ENCODE measurements around the gene CTNNAL1.
"Not testable (repeated sequence)": the region's sequence is repeated elsewhere in the genome, so short reads cannot be mapped to it uniquely, and the experiment has no call there.

CTNNAL1 gene

GRCh38 chr9:108980893-108981292, 32.4 kb downstream of the CTNNAL1 start:
- no peak for DNase-seq

GRCh38 chr9:108978205-108978604, 35.1 kb downstream of the CTNNAL1 start:
- no peak for DNase-seq

GRCh38 chr9:108973895-108974294, 39.4 kb downstream of the CTNNAL1 start:
- DNase-seq, result no peak

GRCh38 chr9:108972626-108973209, 40.6 kb downstream of the CTNNAL1 start:
- no peak for DNase-seq

GRCh38 chr9:108972186-108972585, 41.1 kb downstream of the CTNNAL1 start:
- no peak for DNase-seq

- DNase-seq, result not testable (repeated sequence)
These were observed 41.9 kb downstream of the CTNNAL1 start for GRCh38 chr9:108971392-108971791.

GRCh38 chr9:108967916-108968315, 45.4 kb downstream of the CTNNAL1 start:
- no peak for DNase-seq

- DNase-seq, result no peak
These were observed 49.7 kb downstream of the CTNNAL1 start for GRCh38 chr9:108963459-108964143.

- no peak for DNase-seq
These were observed 52.1 kb downstream of the CTNNAL1 start for GRCh38 chr9:108961151-108961550.

DNA sequence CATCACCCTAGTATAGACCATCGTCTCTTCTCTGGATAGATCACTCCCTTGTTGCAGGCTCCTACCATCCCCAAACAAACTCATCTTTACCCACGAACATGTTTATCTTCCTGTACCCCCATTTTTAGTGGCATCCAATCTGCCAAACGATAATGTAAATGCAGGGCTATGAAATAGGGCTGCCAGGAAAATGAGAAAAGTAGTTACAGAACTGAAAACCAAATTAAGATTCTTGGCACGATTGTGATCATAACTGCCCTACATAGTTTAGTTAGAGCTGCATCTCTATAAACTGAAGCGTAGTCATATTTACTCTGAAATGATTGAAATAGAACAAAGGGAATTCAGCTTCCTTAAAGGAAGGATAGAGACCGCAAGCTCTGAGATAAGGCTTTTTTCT, 53.0 kb downstream of the CTNNAL1 start:
- no peak for DNase-seq

DNA sequence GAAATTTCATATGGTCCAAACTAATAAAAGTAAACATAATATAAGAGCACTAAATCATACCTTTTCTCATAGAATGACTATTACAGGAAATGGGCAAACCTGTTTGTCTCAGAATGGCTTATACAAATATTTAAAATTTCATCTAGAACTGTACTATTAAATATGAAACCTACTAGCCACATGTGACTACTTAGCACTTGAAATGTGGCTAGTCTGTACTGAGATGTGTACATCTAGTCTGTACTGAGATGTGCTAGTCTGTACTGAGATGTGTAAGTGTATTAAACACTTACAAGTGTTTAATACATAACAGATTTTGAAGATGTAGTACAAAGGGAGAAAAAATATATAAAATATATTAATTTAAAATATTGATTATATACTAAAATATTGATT, 56.7 kb downstream of the CTNNAL1 start:
- DNase-seq, result no peak

DNA sequence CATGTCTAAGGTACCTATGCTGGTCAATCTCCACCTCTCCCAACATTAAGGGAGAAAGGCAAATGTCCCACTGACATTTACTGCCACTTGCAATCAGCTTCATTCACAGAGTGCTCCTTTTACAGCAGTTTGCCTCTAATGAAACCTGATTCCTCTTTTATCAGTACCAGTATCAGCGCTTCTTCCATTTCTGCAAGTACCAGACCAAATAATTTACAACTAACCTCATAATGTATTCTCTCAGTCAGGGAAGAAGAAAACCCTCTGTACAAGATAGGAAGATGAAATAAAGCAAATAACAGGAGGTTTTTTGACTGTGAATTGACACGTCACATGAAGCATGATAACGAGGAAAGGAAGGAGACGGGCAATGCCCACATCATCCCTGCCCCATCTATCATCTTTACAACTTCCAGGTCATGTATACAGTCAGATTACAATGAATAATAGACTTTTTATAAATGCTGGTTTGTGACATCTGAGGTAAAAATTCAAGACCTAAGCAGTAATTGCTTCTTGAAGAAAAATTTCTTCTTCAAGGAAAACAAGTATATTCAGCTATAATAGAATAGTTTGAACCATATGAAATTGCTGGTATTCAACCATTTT, 57.2 kb downstream of the CTNNAL1 start:
- no peak for DNase-seq

- peak in 1 of 2 donors; percentile 38 for DNase-seq
These were observed 59.2 kb downstream of the CTNNAL1 start for GRCh38 chr9:108953983-108954574.

GRCh38 chr9:108951578-108951977, 61.7 kb downstream of the CTNNAL1 start:
- no peak for DNase-seq

GRCh38 chr9:108950168-108950567, 63.1 kb downstream of the CTNNAL1 start:
- no peak for DNase-seq

- DNase-seq, result no peak
These were observed 73.3 kb downstream of the CTNNAL1 start for GRCh38 chr9:108939975-108940374.

DNA sequence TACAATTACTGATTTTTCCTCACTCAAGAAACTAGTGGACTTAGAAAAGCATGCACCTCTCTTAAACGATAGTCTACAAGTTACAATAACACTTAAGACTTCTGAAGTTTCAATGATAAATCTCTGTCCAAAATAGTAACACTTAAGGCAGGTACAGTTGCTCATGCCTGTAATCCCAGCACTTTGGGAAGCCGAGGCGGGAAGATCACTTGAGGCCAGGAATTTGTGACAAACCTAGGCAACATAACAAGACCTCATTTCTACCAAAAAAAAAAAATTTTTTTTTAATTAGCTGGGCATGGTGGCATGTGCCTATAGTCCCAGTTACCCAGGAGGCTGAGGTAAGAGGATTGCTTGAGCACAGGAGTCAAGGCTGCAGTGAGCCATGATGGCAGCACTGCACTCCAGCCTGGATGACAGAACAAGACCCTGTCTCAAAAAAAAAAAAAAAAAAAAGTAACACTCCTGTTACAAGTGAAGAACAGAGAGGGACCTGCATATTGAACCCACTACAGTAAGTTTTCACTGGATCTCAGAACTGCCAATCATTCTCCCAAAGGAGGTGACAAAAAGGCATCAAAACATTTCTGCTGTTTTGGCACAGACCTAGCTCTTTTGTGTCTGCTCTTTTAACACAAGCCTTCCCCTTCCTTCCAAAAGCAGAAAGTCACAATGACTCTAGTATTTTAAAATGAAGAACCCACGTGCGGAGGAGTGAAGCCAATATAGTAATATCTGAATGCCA, 75.6 kb downstream of the CTNNAL1 start:
- DNase-seq, result no peak

- DNase-seq, result peak; percentile 83 to 87
These were observed 78.9 kb downstream of the CTNNAL1 start, which contains the start of gene ABITRAM for GRCh38 chr9:108934323-108934893. ABITRAM (plus strand) TSS chr9:108934400; CDS start chr9:108934487, 87 bp downstream.

- DNase-seq, result peak; percentile 92
These were observed 79.5 kb downstream of the CTNNAL1 start, which contains the start of gene ELP1 for GRCh38 chr9:108933718-108934322. ELP1 (minus strand) TSS chr9:108934124; CDS start chr9:108931146, 2,978 bp downstream.

- no peak for DNase-seq
These were observed 80.0 kb downstream of the CTNNAL1 start for GRCh38 chr9:108933231-108933717.

DNA sequence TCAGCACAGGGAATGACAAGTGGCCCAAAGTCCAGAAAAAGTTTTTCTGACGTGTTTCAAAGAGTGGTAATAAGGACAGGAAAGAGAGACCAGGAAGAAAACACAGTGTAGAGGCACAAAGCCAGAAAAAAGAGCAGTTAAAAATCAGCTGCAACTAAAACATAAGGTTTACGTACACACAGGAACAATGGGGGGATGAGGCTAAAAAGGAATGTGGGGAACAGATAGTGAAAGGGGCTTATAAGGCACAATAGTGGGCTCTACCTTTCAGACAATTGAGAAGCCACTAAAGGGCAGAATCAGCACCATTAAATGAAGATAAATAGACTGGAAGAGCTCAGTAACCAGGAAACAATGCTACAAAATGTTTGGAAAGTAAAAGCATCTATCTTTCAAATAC, 84.9 kb downstream of the CTNNAL1 start:
- no peak for DNase-seq

DNA sequence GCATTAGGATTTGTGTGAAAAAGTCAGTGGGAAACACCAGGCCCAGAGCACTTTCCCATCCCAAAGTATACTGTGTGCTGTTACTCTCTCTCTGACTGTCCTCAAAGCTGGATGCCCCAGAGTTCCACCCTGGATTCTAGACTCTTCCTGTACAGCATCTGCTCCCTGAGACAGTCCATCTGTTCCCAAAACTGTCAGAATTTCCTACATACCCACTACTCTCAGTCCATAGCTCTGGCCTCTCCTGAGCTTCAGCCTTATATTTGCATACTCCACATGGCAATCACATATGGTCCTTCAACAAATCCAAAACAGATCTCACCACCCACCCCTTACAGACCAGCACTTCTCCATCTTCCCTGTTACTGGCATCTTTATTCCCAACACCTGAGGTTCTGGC, 88.8 kb downstream of the CTNNAL1 start:
- no peak for DNase-seq

All from CD4-positive, alpha-beta T cell treated with Interleukin-1 beta for 1 hour (primary cell).